Stimulated activated CD4-positive, alpha-beta T cell treated with anti-CD3 and anti-CD28 coated beads, TNF-alpha, amount 100 ng/mL, for 48 hours (primary cell): ENCODE results near the gene APC.
"Not testable (repeated sequence)": the region's sequence is repeated elsewhere in the genome, so short reads cannot be mapped to it uniquely, and the experiment has no call there.

Experiments
- DNase-seq, 3 donors: peaks; one replicate each; pipeline ENCODE4 v3.0.0-alpha.2; 2020; ENCODE audit warnings: low read depth in 3 of 3

The APC gene

GRCh38 chr5:112716895-112717294, 20.8 kb upstream of the APC start:
- not testable (repeated sequence) for DNase-seq

DNA sequence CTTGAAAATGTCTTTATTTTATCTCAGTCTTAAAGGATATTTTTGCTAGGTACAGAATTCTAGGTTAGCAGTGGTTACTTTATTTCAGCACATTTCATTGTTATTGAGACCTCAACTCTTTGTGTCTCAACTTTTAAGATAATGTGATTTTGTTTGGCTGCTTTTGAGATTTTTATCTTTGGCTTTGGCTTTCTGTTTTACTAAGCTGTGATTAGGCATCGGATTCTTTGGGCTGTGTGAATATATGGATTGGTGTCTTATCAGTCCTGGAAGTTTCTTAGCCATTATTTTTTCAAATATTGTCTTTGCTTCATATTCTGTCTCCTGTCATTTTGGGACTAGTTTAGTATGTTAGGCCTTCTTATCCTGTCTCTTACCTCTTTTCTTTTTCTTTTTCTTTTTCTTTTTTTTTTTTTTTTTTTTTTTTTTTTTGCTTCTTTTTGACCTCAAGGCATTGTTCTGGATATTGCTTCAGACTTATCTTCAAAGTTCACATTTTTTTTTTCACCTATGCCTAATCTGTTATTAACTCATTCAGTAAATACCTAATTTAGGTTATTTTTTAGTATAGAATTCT, 20.1 kb upstream of the APC start:
- no peak for DNase-seq

GRCh38 chr5:112718344-112718743, 19.3 kb upstream of the APC start:
- DNase-seq: no peak

DNA sequence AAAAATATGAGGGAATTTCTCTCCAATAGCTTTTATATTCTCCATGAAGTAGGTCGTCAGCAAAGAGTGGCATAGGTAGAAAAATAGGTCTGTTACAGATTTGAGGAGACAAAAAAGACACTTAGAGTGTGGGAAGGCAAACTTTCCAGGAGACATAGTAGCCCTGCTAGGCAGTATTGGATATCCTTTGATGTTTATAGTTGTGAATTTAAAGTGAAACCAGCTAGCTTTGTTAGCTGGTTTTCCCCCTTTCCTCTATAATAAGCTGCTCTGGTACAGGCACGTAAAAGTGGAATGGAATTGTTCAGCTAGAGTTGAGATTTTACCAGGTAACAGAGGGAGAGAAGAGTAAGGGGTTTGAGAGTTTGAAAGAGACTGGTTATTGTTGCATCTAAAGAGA, 17.1 kb upstream of the APC start:
- DNase-seq: no peak

DNA sequence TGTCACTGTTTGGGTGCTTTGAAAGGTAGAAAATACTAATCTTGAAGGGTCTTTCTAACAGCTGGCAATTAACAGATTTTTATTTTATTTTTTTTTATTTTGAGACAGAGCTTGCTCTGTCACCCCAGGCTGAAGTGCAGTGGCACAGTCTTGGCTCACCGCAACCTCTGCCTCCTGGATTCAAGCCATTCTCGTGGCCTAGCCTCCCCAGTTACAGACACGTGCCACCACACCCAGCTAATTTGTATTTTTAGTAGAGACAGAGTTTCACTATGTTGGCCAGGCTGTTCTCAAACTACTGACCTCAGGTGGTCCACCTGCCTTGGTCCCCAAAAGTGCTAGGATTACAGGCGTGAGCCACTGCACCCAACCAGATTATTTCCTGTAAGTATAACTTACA, 12.8 kb upstream of the APC start:
- no peak for DNase-seq

DNA sequence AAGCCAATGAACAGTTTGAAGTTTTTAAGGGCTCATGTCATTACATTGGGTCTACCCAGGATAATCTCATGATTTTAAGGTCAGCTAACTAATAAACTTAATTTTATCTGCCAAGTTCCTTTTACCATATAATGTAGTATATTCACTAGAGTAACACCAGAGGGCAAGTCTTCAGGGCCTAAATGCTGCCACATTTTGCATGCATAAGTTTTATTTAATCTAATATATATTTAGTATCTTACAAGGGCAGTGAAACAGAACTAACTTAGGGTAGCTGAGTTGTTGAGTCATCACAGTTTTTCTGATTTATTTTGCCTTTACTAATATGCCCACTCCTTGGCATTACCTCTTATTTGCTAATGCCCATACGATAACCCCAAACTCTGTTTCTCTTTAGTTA, 8.1 kb upstream of the APC start:
- no peak for DNase-seq

DNA sequence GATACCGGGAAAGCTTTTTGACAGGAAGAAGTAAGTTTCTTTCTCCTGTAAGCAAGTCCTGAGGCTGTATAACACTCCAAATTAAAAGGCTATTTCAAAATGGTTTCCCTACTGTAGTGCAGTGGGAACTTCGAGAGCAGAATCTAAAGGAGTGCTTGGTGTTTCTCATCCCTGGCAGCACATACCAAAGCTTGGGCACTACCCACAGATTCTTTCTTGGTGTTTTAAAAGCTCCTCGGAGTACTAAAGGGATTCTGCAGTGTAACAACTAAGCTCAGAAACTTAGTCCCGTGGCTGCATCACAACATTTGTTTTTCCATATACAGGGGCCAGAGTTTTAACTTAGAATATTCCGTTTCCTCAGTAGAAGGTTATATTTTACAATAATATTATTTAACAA, 5.6 kb upstream of the APC start:
- no peak for DNase-seq

DNA sequence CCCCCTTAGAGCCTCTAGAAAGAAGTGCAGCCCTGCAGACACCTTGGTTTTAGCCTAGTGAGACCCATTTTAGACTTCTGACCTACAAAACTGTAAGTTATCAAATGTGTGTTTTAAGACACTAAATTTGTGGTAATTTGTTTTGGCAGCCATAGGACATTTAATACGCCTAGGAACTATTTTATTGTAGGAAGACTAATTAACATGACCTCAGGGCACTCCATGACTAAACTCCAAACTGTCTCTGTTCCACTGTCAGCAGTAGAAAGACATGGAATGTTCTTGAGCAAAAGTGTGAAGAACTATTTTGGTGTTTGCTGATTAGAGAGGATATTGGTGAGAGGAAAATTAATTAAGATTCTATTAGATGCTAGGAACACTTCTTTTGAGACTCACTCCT, 4.1 kb upstream of the APC start:
- no peak for DNase-seq

GRCh38 chr5:112734597-112734996, 3.1 kb upstream of the APC start:
- no peak for DNase-seq

DNA sequence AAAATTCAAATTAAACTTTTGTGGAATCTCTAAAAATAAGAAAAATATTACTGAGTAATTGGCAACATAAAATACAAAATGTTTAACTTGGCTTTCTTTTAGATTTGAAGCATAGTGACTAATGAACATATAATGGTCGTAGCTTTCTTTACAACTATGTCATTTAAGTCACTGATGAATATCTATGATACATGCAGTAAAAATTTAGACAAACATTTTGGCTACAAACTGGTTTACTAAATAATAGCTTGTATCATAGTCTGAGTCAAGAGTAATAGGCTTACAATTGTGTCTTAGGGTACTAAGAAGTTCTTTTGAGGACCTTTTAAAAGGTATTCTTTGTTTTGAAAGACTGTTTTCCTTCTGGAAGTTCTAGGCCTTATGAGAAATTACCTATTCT, 2.0 kb upstream of the APC start:
- no peak for DNase-seq

- DNase-seq: no peak
Measured at GRCh38 chr5:112737070-112737462, 619 bp upstream of the APC start.

DNA sequence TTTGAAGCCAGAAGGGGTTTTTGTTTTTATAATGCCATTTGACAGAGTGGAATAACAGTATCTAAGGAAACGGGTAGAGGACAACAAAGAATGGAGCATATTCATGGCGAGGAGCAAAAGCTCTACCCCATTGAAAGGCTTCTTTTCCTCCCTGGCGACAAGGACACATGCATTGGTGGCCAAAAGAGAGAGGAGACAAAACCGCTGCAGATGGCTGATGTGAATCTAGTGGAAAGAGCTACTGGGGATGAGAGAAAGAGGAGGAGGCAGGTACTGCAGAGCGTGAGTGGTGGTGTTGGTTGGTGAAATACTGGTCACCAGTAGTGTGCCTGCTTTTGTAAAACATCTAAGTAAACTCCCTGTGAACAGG, 491 bp downstream of the APC start:
- DNase-seq: no peak

DNA sequence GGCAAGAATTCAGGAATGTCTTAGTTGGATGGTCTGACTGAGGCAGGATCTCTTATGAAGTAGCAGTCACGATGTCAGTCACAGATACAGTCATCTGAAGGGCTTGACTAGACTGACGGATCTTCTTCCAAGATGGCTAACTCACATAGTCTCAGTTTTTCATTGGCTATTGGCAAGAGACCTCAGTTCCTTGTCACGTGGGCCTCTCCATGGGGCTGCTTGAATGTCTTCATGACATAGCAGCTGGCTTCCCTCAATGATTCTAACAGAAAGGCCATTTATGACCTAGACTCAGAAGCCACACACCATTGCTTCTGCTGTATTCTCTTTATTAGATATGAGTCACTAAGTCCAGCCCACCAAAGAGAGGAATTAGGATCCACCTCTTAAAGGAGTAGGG, 4.7 kb downstream of the APC start:
- no peak for DNase-seq

DNA sequence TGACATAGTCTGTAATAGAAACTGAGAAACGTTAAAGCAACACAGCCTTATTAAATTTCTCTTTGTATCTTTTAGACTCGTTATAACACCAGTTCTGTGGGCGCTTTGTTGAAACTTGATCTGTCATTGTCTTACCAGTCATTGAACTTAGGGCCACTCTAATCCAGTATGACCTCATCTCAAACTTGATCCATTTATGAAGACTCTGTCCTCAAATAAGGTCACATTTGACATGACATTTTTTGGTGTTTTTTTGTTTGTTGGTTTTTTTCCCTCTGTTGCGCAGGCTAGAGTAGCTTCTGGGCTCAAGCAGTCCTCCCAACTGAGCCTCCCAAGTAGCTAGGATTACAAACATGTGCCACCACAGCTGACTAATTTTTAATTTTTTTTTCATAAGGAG, 5.9 kb downstream of the APC start:
- DNase-seq: no peak

- no peak for DNase-seq
Measured at GRCh38 chr5:112752335-112752734, 14.7 kb downstream of the APC start.

GRCh38 chr5:112755703-112756102, 18.0 kb downstream of the APC start:
- DNase-seq: no peak

GRCh38 chr5:112757468-112758208, 20.0 kb downstream of the APC start:
- DNase-seq: no peak

GRCh38 chr5:112758676-112759075, 21.0 kb downstream of the APC start:
- DNase-seq: no peak

- DNase-seq: no peak
Measured at GRCh38 chr5:112762113-112762810, 24.6 kb downstream of the APC start.

DNA sequence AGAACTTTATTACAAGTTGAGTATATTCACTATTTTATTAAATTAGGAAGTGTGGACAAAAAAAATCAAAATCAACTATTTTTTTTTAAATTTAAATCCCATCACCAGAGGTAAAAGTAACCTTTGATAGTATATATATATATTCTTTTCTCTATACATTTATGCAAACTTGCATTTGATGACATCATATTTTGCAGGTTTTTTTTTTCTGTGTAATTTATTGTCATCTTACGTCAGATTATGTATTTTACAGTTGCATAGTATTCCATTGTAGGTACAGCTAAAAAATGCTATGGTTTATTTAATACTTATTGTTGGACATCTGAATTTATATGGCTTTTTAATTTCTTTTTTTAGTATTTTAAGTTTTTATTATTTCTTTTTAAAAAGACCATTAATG, 25.5 kb downstream of the APC start:
- no peak for DNase-seq

DNA sequence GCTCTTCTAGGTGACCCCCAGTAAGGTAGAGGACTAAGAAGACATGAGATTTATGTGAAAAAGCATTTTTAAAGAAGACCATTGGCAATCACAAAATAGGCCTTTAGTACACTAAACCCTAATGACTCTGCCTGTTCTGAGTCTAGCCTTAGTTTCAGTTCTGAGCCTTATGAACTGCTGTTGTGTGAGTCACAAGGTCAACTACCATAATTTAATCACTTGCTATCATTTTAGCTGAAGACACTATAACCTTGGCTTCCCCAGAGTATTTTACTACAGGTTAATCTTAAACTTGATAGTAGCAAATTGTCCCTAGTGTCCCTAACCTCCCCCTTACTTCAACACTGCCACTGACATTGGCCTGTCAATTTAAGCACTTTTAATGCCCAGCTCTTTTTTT, 34.4 kb downstream of the APC start:
- no peak for DNase-seq

DNA sequence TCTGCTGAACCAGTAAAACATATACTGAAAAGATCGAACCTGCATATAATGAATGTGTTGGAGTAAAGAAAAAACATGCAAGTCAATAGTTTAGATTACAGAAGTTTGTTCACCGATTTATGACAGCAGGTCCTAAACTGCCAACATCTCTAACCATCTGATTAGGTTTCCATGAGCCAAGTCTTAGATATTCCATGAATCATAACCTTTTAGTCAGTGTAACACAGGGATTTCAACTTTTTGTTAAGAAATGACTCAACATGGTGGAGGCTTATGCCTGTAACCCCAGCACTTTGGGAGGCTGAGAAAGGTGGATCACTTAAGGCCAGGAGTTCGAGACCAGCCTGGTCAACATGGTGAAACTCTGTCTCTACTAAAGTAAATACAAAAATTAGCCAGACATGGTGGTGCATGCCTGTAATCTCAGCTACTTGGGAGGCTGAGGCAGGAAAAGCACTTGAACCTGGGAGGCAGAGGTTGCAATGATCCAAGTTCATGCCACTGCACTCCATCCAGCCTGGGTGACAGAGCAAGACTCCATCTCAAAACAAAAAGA, 38.7 kb downstream of the APC start:
- no peak for DNase-seq

DNA sequence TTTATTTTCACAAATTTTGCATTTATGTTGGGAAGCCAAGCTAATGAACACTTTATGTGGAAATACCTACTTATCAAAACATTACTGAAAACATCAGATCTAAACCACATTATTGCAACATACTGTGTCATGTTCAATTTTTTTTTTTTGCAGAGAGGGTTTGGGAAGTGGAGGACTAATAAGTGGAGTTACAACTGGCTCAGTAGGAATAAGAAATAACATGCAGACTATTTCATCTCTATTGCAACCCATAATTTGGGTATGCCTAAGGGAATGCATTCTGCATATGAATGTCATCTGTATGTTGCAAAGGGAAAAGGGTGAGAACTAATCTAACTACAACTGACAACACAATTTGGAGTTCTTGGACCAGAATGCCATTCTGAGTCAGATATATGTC, 41.8 kb downstream of the APC start:
- no peak for DNase-seq
